Endothelial cell of hepatic sinusoid (primary cell): Measurements from ENCODE around the gene GNG12.

Experiments used
- in situ Hi-C: cut with HindIII; loops from 2 replicates; pipeline ENCODE4 v1.10.0; 2017; ENCODE audit warnings: low sequenced_read_pairs

The GNG12 gene

DNA sequence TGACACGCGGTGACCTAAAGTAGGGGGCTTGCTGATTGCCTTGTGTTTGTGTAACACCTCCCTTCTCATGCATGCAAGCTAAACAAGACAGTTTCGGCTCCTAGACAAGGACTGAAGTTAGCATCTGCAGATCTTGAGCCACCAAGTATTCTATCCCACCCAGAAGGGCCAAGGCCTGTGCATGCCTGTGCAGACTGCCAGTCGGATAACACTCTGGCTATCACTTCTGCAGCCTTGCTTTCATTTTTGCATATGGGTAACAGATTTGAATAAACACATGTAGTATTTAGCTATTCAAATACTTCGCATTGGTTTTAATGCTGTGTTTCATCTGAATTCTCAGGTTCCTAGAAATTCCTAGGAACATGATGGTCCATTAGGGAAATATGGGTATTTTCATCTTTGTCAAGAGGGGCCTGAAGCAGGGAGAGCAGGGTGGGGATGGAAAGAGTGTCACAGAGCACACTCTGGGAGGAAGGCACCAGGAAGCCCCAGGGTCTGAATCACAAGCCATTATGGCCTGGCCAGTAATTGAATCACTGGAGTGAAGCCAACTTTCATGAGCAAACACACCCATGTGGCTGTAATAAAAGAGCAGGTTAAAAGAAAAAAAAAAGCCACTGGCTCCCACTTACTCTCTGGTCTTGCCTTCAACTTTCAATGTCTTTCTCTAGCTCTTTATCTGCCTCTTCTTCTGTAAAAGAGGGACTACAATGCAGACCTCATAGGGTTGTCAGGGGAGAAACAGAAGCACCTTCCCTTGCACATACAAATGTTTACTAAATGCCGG is 120.0 kb downstream of the GNG12 start:
- in situ Hi-C loops: no loop called here

DNA sequence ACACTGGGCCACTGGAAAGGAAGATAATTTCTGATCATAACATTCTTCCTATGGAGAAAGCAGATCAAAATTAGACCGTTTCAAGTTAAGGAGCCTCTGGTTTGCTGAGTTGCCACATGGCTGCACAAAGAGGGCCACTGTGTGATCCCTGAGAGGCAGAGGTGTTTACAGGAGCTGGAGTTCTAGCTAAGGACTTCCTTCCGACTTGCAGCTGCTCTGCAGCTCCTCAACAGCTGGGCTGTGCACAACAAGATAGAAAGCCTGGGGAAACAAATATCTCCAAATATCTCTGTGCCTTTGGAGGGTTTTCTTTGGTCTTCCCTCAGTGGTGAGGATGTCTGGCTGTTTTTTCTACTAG is 121.4 kb downstream of the GNG12 start:
- in situ Hi-C loops: no loop called here

DNA sequence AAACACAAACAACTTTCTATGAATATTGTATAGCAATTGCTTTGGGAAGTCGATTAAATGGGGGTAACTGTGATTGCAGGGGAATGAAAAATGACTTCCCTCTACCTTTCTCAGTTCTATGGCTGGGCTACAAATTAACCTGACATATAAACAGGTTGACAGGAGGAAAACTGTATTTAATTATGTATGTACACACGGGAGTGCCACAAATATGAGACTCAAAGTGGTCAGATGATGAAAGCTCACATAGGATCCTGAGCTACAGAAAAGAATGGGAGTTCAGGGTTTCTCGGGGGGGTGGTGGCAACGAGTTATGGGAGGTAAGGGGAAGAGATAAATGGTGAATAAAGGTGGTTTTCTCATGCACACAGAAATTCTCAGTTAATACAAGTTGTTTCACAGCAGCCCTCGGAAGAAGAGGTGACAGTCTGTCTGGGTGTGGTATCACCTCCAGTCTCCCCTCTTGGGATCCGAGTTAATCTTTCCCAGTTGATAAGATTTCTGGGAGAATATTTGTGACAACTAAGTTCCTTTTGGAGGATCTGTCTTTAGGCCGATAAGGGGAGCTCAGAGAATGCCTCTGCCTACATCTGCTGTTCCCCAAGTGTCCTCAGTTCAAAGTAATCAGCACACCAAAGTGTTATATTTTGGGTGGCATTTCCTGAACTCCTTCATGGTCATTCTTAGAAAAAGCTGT is 122.0 kb downstream of the GNG12 start:
- in situ Hi-C loops: no loop called here

DNA sequence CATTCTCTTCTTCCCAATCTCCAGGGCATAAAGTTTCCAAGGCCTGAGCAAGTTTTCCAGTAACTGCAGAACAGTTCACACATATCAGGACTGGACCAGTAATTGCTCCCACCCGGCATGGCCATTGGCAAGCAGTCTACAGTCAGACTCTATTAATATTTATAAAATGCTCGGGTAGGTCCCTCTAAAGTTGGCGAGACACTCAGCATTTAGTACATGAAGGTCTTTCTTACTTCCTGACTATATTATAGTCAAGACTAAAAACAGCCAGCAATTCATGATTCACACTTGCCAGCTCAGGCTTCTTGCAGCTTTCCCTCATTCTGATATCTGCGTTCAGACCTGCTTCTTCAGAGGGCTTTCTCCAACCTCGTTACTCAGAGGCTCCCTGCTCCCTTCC is 122.8 kb downstream of the GNG12 start:
- in situ Hi-C loops: no loop called here

DNA sequence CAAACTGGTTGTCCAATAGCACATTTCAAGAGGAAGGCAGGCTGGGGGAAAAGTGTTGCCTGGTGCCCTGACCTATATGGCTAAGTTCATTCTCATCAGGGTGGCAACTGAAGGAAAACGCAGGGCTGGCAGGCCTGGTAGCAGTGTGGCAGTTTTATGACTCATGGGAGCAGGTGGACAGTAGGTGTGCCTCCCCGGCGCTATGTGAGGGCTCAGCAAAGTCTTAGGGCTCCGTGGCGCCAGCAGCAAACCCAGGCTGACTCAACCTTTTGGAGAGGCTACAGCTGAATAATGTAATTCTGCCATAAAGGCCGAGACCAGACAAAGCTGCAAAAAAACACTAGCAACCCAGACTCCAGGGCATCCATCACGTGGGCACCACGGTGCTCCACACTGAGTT is 124.7 kb downstream of the GNG12 start:
- in situ Hi-C loops: no loop called here

DNA sequence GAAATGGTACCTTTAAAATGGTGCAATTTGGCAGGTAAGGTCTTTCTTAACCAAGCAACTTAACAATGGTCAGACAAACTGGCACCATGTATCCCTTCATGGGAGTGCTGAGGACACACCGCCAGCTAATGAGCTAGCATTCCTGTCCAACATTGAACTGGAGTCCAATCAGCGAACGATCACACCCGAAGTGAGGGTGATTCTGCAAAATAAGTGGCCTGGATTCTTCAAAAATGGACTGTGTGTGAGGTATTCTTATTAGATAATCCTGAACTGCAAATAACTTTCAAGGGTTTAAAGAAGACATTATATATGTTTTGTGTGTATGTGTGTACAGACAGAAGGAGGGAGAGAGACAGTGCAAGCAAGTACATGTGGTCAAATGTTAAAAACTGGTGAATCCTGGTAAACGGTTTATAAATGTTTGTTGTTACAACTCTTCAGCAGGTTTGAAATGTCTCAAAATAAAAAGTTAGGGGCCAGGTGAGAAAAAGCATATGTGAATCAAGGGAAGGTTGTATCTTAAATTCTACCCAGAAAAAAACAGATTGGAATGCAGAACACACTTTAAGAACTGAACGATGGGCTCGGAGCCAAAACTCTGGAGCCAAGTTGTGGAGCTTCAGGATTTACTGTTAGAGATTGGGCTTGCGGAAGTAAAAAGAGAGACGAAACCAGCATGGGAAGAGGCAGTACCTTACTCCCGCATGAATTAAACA is 127.4 kb downstream of the GNG12 start:
- in situ Hi-C loops: no loop called here

DNA sequence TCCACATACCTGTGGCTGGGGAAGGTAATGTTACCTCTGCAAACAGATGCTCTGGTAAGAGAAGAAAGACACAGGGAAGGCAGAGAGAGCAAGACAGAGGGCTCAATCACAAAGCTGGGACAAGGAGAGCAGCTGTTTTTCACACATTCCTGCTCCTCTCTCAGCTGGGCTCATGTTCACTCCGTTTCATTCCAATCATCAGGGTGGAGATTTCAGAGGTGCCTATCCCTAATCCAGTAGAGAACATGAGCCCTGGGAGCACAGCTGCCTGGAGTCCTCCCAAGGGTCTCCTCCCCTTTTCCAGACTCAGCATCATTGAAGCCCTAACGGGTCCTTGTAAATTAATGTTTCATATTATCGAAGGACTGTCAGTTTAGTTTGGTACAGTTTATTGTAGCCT is 128.9 kb downstream of the GNG12 start:
- in situ Hi-C loops: no loop called here

DNA sequence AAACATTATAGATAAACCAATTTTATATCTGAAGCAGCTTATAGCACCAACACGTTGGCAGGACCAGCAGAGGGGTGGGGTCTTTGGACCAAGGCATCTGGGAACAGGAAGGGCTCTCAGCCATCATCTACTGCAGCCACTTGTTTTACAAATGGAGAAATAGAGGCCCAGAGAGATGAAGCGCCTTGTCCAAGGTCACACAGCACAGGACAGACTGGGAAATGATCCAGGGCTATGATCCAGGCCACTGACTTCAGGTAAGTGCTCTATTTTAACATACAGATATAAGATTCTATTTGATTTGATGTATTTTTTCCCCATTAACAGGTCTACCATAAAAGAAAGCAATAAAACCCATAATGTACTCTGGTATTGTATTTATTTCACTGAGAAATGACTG is 131.4 kb downstream of the GNG12 start:
- in situ Hi-C loops: no loop called here

DNA sequence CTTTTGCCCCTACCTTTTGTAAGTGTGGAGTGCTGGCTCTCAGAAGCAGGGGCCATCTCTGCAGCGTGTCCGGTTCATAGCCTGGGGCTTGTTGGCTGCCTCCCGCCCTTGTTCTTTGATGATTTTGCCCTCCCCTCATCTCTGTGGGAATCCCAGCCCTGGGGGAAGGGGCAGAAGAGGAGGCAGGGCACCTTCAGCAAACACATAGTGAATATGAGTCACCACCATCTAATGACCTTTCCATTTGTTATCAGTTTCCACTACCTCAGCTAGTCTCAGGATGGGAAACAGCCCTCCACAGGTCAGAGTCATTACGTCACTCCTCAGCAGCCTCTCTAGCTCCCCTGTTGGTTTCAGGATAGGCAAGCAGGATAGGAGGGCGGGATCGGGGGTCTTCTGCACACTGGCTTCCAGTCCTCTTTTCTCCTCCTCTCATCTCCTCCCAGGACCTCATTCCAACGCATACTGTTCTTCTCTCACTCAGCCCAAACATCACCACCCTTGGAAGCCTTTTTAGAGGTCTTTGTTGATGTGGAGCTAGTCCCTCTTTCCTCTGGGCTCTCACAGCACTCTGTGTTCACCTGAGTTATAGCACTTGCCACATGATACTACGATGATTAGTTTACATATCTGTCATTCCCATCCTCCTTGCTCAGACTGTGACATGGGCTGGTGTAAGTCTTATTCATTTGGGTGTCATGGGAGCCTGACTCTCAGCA is 132.4 kb downstream of the GNG12 start:
- in situ Hi-C loops: no loop called here

DNA sequence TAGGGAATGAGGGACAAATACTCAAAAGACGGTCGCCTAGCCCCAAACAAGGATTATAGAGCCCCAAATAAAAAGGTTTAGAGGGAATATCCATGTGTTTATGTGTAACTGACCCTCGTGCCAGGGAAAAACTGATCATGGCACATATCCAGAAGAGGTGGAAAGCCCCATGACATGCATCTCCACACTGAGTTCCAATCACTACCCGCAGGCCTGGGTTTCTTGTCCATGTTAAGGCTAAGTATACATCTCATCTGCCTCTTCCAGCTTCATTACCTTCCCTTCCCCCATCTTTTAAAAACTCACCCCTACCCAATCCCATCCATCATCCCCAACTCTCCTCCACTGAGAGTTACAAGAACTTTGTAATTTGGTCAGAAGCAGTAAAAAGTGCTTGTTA is 133.0 kb downstream of the GNG12 start:
- in situ Hi-C loops: no loop called here

DNA sequence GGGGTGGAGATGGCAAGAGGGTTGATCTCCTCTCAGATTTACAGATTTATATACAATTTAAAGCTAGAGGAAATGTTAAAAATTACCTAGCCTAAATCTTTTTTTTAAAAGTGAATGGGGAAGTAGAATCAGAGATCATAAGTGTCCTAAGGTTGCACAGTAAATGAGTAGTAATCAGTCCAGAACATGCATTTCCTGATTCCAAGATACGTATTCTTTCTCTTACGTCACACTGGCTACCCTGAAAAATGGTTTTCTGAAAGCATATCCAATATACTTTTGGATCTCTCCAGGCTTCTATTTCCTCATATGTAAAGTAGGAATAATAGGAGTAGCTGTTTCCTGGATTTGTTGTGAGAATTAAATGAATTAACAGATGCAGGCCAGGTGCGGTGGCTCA is 136.6 kb downstream of the GNG12 start:
- in situ Hi-C loops: loop anchor here (25.0 kb wide), 1 partner anchor 159 kb away; no protein-coding TSS in a partner anchor

DNA sequence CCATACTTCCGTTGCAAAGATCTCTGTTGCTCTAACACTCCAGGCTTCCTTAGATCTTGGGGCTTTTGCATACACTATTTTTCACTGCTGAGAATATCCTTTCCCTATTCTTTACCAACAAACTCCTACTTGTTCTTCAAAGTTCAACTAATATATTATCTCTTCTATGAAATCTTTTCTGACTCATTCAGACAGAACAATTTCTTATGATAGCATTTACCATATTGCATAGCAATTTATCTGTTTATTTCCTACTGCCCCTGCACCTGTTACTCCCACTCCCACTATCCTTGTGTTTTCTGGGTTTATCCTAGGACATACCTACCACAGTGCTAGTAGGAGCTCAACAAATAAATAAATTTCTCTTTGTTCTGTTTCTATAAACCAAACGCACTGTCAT is 137.3 kb downstream of the GNG12 start:
- in situ Hi-C loops: loop anchor here (25.0 kb wide), 1 partner anchor 159 kb away; no protein-coding TSS in a partner anchor

DNA sequence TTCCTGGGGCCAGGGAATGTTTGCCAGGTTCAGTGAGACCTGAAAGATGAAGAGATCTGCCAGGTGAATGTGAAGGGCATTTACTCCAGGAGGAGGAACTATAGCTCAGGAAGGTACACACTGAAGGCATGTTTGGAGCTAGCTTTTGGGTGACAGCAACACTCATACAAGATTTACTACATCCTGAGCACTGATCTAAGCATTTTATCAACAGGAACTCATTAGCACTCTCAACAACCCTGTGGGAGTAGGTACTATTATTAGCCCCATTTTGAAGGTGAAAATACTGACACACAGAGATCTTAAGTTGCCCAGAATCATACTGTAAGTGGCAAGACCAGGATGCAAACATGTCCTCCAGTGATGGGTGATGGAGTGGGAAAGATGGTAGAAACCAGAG is 141.6 kb downstream of the GNG12 start:
- in situ Hi-C loops: loop anchor here (5.0 to 25.0 kb wide), 2 partner anchors 76 to 154 kb away; no protein-coding TSS in a partner anchor

DNA sequence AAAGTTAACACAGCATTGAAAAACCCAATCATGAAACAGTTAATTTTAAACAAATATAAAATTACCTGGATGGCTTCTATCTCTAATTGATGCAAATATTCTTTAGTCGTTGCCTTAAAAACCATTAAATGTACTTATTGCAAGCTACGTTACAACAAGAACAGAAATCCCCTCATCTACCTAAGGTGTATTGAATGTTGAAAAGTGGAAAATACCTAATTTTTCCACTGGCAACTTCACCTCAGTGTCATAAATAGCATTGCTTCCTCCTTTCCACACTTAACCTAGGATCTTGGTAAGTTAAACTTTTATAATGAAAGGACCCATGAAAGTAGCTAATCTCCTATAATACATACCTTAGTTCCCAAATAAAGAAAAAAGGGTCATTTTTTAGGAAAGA is 142.9 kb downstream of the GNG12 start:
- in situ Hi-C loops: loop anchor here (5.0 to 25.0 kb wide), 2 partner anchors 77 to 153 kb away; no protein-coding TSS in a partner anchor

DNA sequence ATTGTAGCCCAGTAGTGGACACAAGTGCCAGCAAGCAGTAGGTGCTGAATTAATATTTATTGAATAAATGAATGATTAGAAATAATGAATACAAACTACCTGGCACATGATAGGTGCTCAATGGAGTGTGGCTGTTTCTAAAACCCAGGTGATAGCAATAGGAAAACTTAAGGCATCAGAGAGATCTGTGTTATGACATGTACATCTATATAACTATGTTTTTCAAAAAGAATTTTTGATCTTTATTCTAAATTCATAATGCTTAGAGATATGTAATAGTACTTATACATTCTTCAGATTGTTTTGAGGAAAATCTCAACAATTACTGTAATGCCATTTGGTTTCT is 143.3 kb downstream of the GNG12 start:
- in situ Hi-C loops: loop anchor here (5.0 to 25.0 kb wide), 2 partner anchors 77 to 153 kb away; no protein-coding TSS in a partner anchor

DNA sequence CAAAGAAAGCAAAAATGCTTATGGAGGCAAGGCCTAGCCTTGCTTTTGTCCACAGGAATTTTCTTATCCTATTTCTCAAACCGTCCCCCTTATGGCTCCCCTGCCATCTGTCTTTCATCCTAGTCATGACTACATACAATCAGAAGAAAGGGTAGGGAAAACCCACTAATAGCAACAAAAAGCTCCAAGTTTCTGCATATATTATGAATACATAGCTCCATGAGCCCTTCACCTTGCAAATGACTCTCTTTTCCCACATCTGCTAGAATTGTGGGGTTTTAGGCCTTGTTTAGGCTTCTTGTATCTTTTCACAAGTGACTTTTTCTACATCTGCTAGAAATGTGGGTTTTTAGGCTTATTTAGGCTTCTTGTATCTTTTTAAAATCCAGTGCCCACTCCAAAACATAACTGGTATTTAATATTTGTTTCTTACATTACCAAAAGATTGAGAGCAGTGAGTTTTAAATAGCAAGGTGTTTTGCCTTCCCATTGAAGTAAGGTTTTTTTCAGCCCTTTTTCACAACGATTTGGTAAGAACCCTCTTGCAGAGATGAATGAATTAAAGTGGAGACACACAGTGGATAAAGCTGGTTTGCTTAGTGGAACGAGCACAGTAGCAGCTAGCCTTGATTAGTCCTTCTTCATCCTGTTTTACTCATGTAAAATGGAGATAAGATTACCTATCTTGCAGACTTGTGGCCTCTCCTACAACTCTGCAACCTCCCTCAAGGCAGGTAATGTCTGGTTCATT is 143.8 kb downstream of the GNG12 start:
- in situ Hi-C loops: loop anchor here (5.0 to 25.0 kb wide), 2 partner anchors 78 to 152 kb away; no protein-coding TSS in a partner anchor

DNA sequence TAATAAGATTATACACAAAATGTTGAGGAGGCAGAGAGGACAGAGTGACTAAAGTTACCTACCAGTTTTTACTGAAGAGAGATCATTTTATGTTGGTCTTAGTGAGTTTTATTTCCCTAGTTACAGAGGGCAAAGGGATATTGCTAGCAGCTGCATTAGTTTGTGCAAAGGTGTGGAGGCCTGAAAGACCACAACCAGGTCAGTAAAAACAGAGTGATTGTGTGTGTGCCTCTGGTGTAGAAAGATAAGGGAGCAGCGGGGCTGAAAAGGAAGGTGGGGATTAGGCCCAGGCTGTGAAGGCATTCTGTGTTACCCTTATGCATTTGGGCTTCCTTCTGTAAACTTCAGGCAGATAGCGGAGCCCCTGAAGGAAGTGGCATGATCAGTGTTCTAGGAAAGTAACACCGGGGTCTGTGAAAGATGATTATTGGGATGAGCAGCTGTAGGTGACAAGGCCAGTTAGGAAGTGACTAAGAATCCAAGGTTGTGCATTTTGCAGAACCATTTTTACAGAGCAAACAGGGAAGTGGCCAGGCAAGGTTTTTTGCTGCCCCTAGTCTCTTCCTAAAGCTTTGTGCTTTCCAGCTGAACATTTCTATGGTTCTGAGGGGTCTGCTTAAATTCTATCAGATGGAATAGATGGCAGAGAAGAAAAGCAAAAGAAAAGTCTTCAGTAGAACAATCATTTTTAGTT is 144.6 kb downstream of the GNG12 start:
- in situ Hi-C loops: loop anchor here (25.0 kb wide), 1 partner anchor 151 kb away; no protein-coding TSS in a partner anchor

DNA sequence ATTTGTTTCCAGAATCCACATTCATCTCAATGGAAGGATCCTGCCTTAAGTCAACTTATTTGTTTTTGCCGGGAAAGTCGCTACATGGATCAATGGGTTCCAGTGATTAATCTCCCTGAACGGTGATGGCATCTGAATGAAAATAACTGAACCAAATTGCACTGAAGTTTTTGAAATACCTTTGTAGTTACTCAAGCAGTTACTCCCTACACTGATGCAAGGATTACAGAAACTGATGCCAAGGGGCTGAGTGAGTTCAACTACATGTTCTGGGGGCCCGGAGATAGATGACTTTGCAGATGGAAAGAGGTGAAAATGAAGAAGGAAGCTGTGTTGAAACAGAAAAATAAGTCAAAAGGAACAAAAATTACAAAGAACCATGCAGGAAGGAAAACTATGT is 145.6 kb downstream of the GNG12 start:
- in situ Hi-C loops: loop anchor here (25.0 kb wide), 1 partner anchor 150 kb away; no protein-coding TSS in a partner anchor

DNA sequence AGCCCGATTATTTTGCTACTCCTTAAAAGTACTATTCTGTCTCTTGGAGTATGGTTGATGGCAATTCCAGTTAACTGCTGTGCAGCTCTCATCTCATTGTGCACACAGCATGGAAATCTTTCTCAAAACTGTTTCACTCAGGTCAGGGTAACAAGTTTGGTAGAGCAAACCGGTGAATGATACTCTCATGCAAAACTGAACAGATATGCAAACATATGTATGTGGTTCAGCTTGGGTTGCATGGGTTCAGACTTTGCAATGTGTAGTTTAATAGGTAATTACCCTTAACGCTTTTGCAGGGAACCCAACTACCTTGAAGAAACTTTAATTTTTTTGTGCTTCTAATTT is 146.1 kb downstream of the GNG12 start:
- in situ Hi-C loops: loop anchor here (25.0 kb wide), 1 partner anchor 150 kb away; no protein-coding TSS in a partner anchor
